Activated T-helper 2 cell treated with anti-CD3 and anti-CD28 coated beads, Interferon-gamma antibody, Interleukin-2, Interleukin-4, amounts not matched to agents 10 μg/mL and 5 μg/mL and 100 μg/mL, durations not matched to agents 14 hours and 24 hours and 36 hours (primary cell): ENCODE data around the gene SOHLH1. TPM values are rescaled to one million over a fixed set of nuclear protein-coding genes. Genes with fewer than 3 reads are reported as not detected.
"Not testable (repeated sequence)": the region's sequence is repeated elsewhere in the genome, so short reads cannot be mapped to it uniquely, and the experiment has no call there.

Experiments
- DNase-seq: peaks from one replicate; pipeline ENCODE4 v3.0.0; 2021; ENCODE audit warnings: low spot score
- H3K27ac Mint-ChIP-seq: one replicate; pipeline ENCODE4 v1.8.0; 2021; ENCODE audit warnings: mixed read lengths
- H3K27me3 Mint-ChIP-seq: one replicate; pipeline ENCODE4 v1.8.0; 2021; ENCODE audit warnings: low read depth, mixed read lengths
- H3K36me3 Mint-ChIP-seq: one replicate; pipeline ENCODE4 v1.8.0; 2021; ENCODE audit warnings: low read depth, mixed read lengths
- H3K4me1 Mint-ChIP-seq: one replicate; pipeline ENCODE4 v1.8.0; 2021; ENCODE audit warnings: low read depth, mixed read lengths
- H3K4me3 Mint-ChIP-seq: one replicate; pipeline ENCODE4 v1.8.0; 2021; ENCODE audit warnings: low read depth, mild to moderate bottlenecking, moderate library complexity, mixed read lengths
- H3K9me3 Mint-ChIP-seq: one replicate; pipeline ENCODE4 v1.8.0; 2021; ENCODE audit warnings: mixed read lengths
- intact Hi-C: fragments of 100-400 bp; cut with micrococcal nuclease; formaldehyde crosslinking; loops from one replicate; pipeline ENCODE4 v1.15.1; 2023
- total RNA-seq: library from RNA; stranded (reverse); gene quantifications from 2 replicates; pipeline ENCODE4 v1.2.3, GENCODE V29; 2022

Gene SOHLH1
- total RNA-seq, 1 donor from 2014 or later = not detected

DNA sequence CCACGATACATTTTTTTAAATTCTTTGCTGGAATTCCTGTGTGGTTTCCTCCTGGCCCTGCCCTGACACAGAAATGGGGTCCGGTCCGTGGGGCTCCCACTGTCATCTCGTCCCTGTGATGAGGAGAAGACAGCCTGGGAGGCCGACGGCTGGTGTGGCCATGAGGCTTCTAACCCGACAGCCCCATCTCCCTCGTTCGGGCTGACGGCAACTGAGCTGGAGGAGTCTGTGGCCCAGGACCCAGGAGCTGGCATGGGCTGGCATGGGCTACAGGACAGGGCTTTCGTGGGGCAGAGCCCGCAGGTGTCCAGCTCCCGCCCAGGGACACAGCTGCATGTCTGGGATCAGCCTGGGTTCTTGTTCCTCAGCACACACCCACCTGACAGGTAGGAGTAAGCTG, 22.4 kb downstream of the SOHLH1 start:
- Mint-ChIP-seq H3K9me3 (no peaks in the 10 kb centered on the region), H3K4me3 (no peak overlapping the region), H3K4me1 (no peaks in the 10 kb centered on the region), H3K27me3 (no peaks in the 10 kb centered on the region), H3K36me3 (no peaks in the 10 kb centered on the region), H3K27ac (no peak overlapping the region)
- no peak for DNase-seq
- intact Hi-C loops = no loop called here

- no peaks in the 10 kb centered on the region for H3K9me3 Mint-ChIP-seq
- no peaks in the 10 kb centered on the region for H3K36me3 Mint-ChIP-seq
- intact Hi-C loops = no loop called here
- H3K27me3 Mint-ChIP-seq = no peaks in the 10 kb centered on the region
- no peaks in the 10 kb centered on the region for H3K4me1 Mint-ChIP-seq
- H3K4me3 Mint-ChIP-seq = no peak overlapping the region
- H3K27ac Mint-ChIP-seq = no peak overlapping the region
- DNase-seq = no peak
These were observed 24.3 kb downstream of the SOHLH1 start for GRCh38 chr9:135674977-135675376.

GRCh38 chr9:135673941-135674340, 25.3 kb downstream of the SOHLH1 start:
- intact Hi-C loops = no loop called here
- no peak overlapping the region for H3K4me3 Mint-ChIP-seq
- no peaks in the 10 kb centered on the region for H3K36me3 Mint-ChIP-seq
- no peak for DNase-seq
- H3K27me3 Mint-ChIP-seq = no peaks in the 10 kb centered on the region
- H3K27ac Mint-ChIP-seq = no peak overlapping the region
- no peaks in the 10 kb centered on the region for H3K9me3 Mint-ChIP-seq
- H3K4me1 Mint-ChIP-seq = no peaks in the 10 kb centered on the region

DNA sequence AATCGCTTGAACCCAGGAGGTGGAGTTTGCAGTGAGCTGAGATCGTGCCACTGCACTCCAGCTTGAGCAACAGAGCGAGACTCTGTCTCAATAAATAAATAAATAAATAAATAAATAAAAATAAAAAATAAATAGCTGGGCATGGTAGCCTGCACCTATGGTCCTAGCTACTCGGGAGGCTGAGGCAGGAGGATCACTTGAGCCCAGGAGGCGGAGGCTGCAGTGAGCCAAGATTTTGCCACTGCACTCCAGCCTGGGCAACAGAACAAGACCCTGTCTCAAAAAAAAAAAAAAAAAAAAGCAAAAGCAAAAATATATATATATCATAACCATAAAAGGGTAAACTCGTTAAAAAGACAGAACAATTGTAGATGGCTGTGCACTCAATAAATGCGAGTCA, 26.5 kb downstream of the SOHLH1 start:
- H3K4me3 Mint-ChIP-seq, H3K27me3 Mint-ChIP-seq, H3K36me3 Mint-ChIP-seq, H3K27ac Mint-ChIP-seq, H3K9me3 Mint-ChIP-seq, H3K4me1 Mint-ChIP-seq, intact Hi-C loops, DNase-seq: not testable (repeated sequence)

DNA sequence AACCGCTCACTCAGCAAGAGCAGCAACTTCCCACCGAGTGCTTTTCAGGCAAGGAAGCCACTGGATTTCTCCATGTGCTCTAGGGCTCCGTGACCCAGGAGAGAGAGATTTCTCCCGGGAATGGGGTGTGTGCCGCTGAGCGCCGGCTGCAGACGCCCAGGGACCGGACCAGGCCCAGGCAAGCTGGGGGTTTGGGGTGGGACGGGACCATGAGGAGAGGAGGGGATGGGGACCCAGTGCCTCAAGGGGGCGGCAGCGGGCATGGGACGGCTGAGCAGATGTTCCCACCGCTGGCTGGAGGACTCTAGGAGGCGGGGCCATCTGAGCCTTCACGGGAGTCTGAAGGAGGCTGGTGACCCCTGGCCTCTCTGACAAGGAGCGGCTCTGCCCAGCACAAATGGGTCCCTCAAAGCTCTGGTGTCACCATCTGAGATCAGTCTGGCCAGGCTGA, 27.7 kb downstream of the SOHLH1 start:
- Mint-ChIP-seq H3K36me3 (no peaks in the 10 kb centered on the region), H3K4me3 (no peak overlapping the region), H3K27ac (no peak overlapping the region), H3K27me3 (no peaks in the 10 kb centered on the region), H3K9me3 (no peaks in the 10 kb centered on the region), H3K4me1 (no peaks in the 10 kb centered on the region)
- no peak for DNase-seq
- intact Hi-C loops = no loop called here

DNA sequence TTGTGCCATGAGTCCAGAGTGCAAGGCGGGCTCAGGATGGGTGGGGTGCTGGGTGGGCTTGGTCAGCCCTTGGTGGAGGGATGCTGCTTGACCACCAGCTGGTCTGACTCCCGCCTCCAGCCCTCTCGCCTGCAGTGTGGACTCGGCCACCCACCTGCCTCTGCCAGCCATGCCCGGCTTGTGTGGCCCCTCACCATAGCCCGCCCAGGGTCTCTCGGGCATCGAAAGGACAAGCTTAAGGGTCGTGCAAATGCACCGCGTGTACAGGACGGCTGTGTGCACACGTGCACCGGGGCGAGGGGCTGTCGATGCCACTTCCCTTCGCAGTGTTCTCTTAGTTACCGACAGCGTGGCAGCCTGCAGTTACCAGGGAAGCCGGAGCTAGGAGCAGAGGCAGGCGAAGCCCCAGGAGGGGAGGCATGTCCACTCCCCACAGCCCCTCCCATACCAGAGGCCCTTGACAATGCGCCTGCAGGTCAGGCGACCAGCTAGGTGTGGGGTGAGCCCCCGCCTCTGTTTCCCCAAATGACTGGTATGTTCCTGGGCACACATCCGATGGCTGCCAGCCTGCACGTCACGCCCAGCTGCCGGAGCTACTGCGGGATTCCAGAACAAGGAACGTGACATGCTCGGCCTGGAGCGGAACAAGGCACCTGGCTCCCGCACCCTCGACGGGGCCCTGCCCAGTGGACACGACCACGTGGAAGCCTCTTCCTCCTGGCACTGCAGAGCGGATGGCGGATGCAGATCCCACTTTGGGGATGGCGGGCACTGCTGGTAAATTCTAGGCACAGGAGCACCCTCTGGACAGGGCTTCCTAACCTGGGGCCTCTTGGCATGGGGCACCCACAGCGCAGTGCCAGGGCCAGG, 28.3 kb downstream of the SOHLH1 start:
- Mint-ChIP-seq H3K4me1 (no peaks in the 10 kb centered on the region), H3K36me3 (no peaks in the 10 kb centered on the region), H3K27me3 (no peaks in the 10 kb centered on the region), H3K27ac (no peak overlapping the region), H3K9me3 (no peaks in the 10 kb centered on the region), H3K4me3 (no peak overlapping the region)
- no peak for DNase-seq
- intact Hi-C loops = no loop called here

- Mint-ChIP-seq H3K4me1 (no peaks in the 10 kb centered on the region), H3K4me3 (no peak overlapping the region), H3K9me3 (no peaks in the 10 kb centered on the region), H3K36me3 (no peaks in the 10 kb centered on the region), H3K27me3 (no peaks in the 10 kb centered on the region), H3K27ac (no peak overlapping the region)
- intact Hi-C loops = no loop called here
- no peak for DNase-seq
These were observed 29.5 kb downstream of the SOHLH1 start for GRCh38 chr9:135669616-135670285.

GRCh38 chr9:135669018-135669417, 30.3 kb downstream of the SOHLH1 start:
- H3K27ac Mint-ChIP-seq, H3K9me3 Mint-ChIP-seq, intact Hi-C loops, DNase-seq, H3K27me3 Mint-ChIP-seq, H3K36me3 Mint-ChIP-seq, H3K4me1 Mint-ChIP-seq, H3K4me3 Mint-ChIP-seq: not testable (repeated sequence)

DNA sequence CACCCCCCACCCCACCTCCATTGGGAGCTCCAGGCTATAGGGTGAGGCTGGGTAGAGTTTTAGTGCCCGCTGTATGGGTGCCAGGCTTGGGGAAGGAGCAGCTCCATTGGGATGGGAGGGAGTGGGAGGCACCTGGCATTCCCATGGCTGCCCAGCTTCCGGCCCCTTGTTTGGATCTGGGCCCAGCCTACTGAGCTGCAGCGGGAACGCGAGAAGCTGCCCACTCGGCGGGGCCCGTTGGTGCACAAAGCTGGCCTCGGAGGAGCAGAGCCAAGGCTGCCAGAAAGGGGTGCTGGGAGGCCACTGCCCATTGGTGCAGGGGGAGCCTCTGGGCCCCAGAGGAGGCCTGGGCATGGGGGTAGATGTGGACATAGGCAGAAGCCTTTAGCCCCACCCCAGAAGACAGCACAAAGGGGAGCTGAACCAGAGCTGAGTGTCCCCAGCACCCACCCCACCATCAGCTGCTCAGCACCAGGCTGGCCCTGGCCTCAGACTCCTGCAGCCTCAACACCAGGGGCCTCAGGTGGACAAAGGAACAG, 31.7 kb downstream of the SOHLH1 start:
- DNase-seq = no peak
- no peaks in the 10 kb centered on the region for H3K36me3 Mint-ChIP-seq
- H3K9me3 Mint-ChIP-seq = no peaks in the 10 kb centered on the region
- no peak overlapping the region for H3K27ac Mint-ChIP-seq
- no peaks in the 10 kb centered on the region for H3K4me1 Mint-ChIP-seq
- intact Hi-C loops = no loop called here
- no peak overlapping the region for H3K4me3 Mint-ChIP-seq
- H3K27me3 Mint-ChIP-seq = no peaks in the 10 kb centered on the region

DNA sequence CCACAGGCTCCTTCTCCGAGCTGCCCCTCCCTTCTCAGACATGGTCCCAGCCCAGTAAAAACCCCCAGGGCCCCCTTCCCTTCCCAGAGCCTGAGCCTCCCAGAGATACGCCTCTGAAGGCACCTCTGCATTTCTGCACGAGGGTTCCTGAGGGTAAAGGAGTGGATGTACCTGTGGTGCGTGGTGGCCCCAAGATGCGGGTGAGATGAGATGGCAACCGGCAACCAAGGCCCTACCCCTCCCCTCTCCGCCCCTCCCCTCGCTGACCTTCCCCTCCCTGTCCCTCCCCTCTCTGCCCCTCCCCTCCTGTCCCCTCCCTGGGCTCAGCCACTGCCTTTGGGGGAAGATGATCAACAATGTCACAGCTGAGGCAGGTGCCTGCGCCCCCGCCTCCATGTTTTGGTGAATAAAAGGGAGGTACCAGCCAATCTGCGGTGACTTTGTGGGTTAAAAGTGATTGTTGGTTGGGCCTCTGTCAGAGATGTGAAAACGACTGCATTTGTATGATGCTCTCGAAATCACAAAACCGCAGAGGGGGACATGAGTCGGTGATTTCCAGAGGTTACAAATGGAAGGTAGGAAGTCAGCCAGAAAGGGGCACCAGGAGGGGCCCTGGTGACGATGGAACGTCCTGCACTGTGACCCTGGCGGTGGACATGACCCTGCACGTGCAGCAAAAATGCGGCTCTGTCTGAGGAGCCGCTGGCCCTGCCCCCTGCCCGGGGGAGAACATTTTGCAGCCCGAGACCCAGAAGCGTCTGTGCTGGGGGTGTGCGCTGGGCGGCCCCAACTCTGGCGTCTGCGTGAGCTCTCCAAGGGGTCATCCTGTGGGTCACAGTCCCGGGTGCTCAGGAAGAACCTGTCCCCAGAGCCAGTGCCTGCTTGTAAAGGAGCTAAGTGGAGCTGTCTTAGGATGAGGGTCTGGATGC, 32.5 kb downstream of the SOHLH1 start:
- DNase-seq = no peak
- no peaks in the 10 kb centered on the region for H3K4me1 Mint-ChIP-seq
- H3K4me3 Mint-ChIP-seq = no peak overlapping the region
- no peaks in the 10 kb centered on the region for H3K9me3 Mint-ChIP-seq
- H3K36me3 Mint-ChIP-seq = no peaks in the 10 kb centered on the region
- intact Hi-C loops = no loop called here
- no peak overlapping the region for H3K27ac Mint-ChIP-seq
- H3K27me3 Mint-ChIP-seq = no peaks in the 10 kb centered on the region

- no peak overlapping the region for H3K27ac Mint-ChIP-seq
- no peak for DNase-seq
- H3K27me3 Mint-ChIP-seq = no peaks in the 10 kb centered on the region
- no peaks in the 10 kb centered on the region for H3K36me3 Mint-ChIP-seq
- no peak overlapping the region for H3K4me3 Mint-ChIP-seq
- H3K4me1 Mint-ChIP-seq = no peaks in the 10 kb centered on the region
- no peaks in the 10 kb centered on the region for H3K9me3 Mint-ChIP-seq
- intact Hi-C loops = no loop called here
These were observed 33.5 kb downstream of the SOHLH1 start for GRCh38 chr9:135665795-135666189.
